Neural cell (in vitro differentiated cells): ENCODE data around the gene KRTAP15-1. TPM values are rescaled to one million over a fixed set of nuclear protein-coding genes. Genes with fewer than 3 reads are reported as not detected.

ENCODE experiments used
- H2AFZ ChIP-seq: fragments of 200-600, 300-800 bp; sonication (generic), shearing (Covaris generic); 2 replicates; pipeline ENCODE4 v1.6.0; 2014; ENCODE audit warnings: low read depth, mild to moderate bottlenecking, antibody characterized with exemption, low read length, moderate library complexity
- H3F3A ChIP-seq: fragments of 200-600 bp; shearing (Covaris generic); 2 replicates; pipeline ENCODE4 v1.6.1; 2016; ENCODE audit warnings: mild to moderate bottlenecking, moderate library complexity, mixed read lengths, antibody characterized with exemption, low read length; ENCODE audit not compliant: insufficient read depth, poor library complexity, severe bottlenecking
- H3K27ac ChIP-seq: fragments of 200-600, 300-800 bp; sonication (generic), shearing (Covaris generic); 2 replicates; pipeline ENCODE4 v1.5.1; 2014; ENCODE audit warnings: mild to moderate bottlenecking, low read length, moderate library complexity
- H3K27me3 ChIP-seq: fragments of 300-800, 200-600 bp; sonication (generic), shearing (Covaris generic); 2 replicates; pipeline ENCODE4 v1.6.0; 2014; ENCODE audit warnings: mild to moderate bottlenecking, low read depth, low read length, moderate library complexity; ENCODE audit not compliant: insufficient read depth
- H3K36me3 ChIP-seq: fragments of 300-800, 200-600 bp; sonication (generic), shearing (Covaris generic); 2 replicates; pipeline ENCODE4 v1.5.1; 2014; ENCODE audit warnings: mild to moderate bottlenecking, antibody characterized with exemption, low read length, moderate library complexity; ENCODE audit not compliant: insufficient read depth
- H3K4me2 ChIP-seq: fragments of 300-800, 200-600 bp; sonication (generic), shearing (Covaris generic); 2 replicates; pipeline ENCODE4 v1.6.0; 2014; ENCODE audit warnings: mild to moderate bottlenecking, low read length
- H3K4me3 ChIP-seq: fragments of 300-800, 200-600 bp; sonication (generic), shearing (Covaris generic); 2 replicates; pipeline ENCODE4 v1.5.1; 2014; ENCODE audit warnings: mild to moderate bottlenecking, low read length, moderate library complexity
- H3K79me2 ChIP-seq: fragments of 200-600 bp; shearing (Covaris generic); replicated peaks from 2 replicates; pipeline ENCODE4 v1.6.0; 2014; ENCODE audit warnings: mild to moderate bottlenecking, low read length, moderate library complexity; ENCODE audit not compliant: insufficient read depth
- H3K9ac ChIP-seq: fragments of 300-800, 200-600 bp; sonication (generic), shearing (Covaris generic); 2 replicates; pipeline ENCODE4 v1.6.1; 2016; ENCODE audit warnings: mild to moderate bottlenecking, low read length, mixed read lengths
- H3K9me2 ChIP-seq: fragments of 200-600 bp; shearing (Covaris generic); 2 replicates; pipeline ENCODE4 v1.6.1; 2016; ENCODE audit warnings: mild to moderate bottlenecking, low read length, mixed read lengths; ENCODE audit not compliant: insufficient read depth
- H3K9me3 ChIP-seq: fragments of 200-600, 300-800 bp; sonication (generic), shearing (Covaris generic); 2 replicates; pipeline ENCODE4 v1.6.1; 2016; ENCODE audit warnings: mild to moderate bottlenecking, mixed run types, low read length, moderate library complexity, mixed read lengths
- H4K20me1 ChIP-seq: fragments of 200-600 bp; shearing (Covaris generic); 2 replicates; pipeline ENCODE4 v1.6.1; 2016; ENCODE audit warnings: mild to moderate bottlenecking, mixed run types; ENCODE audit not compliant: insufficient read depth
- EP300 ChIP-seq: fragments of 450-650 bp; conservative IDR thresholded peaks from 2 replicates; pipeline ENCODE4 v1.6.1; 2014; ENCODE audit warnings: antibody characterized with exemption, mild to moderate bottlenecking, moderate library complexity; ENCODE audit not compliant: poor library complexity, severe bottlenecking
- EZH2 ChIP-seq: fragments of 200-600, 300-800 bp; shearing (Covaris generic), sonication (generic); IDR thresholded peaks from 2 replicates; pipeline ENCODE4 v1.6.1; 2014; ENCODE audit warnings: antibody characterized with exemption, low read length, borderline replicate concordance, mild to moderate bottlenecking; ENCODE audit not compliant: insufficient read depth, poor library complexity, severe bottlenecking
- MXI1 ChIP-seq: fragments of 450-650 bp; conservative IDR thresholded peaks from 2 replicates; pipeline ENCODE4 v1.6.1; 2014; ENCODE audit warnings: antibody characterized with exemption, mild to moderate bottlenecking; ENCODE audit not compliant: poor library complexity, severe bottlenecking
- POLR2AphosphoS5 ChIP-seq: IDR thresholded peaks from 2 replicates; pipeline ENCODE4 v1.6.1; 2012
- RAD21 ChIP-seq: fragments of 450-650 bp; conservative IDR thresholded peaks from 2 replicates; pipeline ENCODE4 v1.6.1; 2014; ENCODE audit warnings: antibody characterized with exemption, mild to moderate bottlenecking, moderate library complexity
- SMC3 ChIP-seq: fragments of 450-650 bp; conservative IDR thresholded peaks from 2 replicates; pipeline ENCODE4 v1.6.1; 2014; ENCODE audit warnings: antibody characterized with exemption, mild to moderate bottlenecking, moderate library complexity; ENCODE audit not compliant: poor library complexity
- TAF1 ChIP-seq: IDR thresholded peaks from 2 replicates; pipeline ENCODE4 v1.6.1; 2012; ENCODE audit warnings: low read depth
- polyA plus RNA-seq: library from polyadenylated mRNA; depleted of rRNA; stranded (reverse); fragments of >200 nt; gene quantifications from 2 replicates; pipeline ENCODE4 v1.2.3, GENCODE V29; 2014
- TF ChIP-seq, protein P1 (sequence below): IDR thresholded peaks from 2 replicates; pipeline ENCODE4 v1.6.1; 2012; ENCODE audit warnings: borderline replicate concordance
- TF ChIP-seq, protein P2 (sequence below): fragments of 450-650 bp; IDR thresholded peaks from 2 replicates; pipeline ENCODE4 v1.5.1; 2014; ENCODE audit warnings: antibody characterized with exemption, mild to moderate bottlenecking, moderate library complexity; ENCODE audit not compliant: poor library complexity, severe bottlenecking

The KRTAP15-1 gene
- polyA plus RNA-seq, 1 donor from 2014 or later, result not detected

- Histone ChIP-seq H3K4me3 (no peak overlapping the region), H3K36me3 (no peaks in the 10 kb centered on the region), H3K27ac (no peak overlapping the region), H3K79me2 (no peaks in the 10 kb centered on the region), H3K4me2 (no peak overlapping the region), H3F3A (no peaks in the 10 kb centered on the region), H3K27me3 (no peaks in the 10 kb centered on the region), H3K9me3 (no peaks in the 10 kb centered on the region), H3K9me2 (no peaks in the 10 kb centered on the region), H3K9ac (no peak overlapping the region), H2AFZ (no peak overlapping the region), H4K20me1 (no peaks in the 10 kb centered on the region)
- TF ChIP-seq TAF1, result no peak
These were observed 7.0 kb downstream of the KRTAP15-1 start for GRCh38 chr21:30447056-30447455.

DNA sequence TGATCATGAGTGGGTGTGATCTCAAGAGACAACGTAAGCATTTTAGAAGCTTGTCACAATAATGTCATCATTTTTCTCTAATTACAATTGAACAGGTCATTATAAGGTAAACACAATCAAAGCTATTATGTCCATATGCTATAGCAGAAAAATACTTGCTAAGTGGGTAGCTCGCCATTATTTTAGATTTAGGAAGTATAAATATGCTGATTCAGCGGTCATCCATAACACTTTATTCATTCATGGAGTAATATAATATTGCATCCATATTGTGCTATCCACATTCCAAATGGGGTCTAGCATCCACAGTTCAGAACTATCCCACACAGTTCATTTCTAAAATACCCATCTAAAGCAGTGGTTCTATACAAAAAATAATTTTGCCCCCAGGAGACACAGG lies 8.4 kb downstream of the KRTAP15-1 start:
- no peak overlapping the region for H3K27ac ChIP-seq
- TF ChIP-seq, protein P1, sequence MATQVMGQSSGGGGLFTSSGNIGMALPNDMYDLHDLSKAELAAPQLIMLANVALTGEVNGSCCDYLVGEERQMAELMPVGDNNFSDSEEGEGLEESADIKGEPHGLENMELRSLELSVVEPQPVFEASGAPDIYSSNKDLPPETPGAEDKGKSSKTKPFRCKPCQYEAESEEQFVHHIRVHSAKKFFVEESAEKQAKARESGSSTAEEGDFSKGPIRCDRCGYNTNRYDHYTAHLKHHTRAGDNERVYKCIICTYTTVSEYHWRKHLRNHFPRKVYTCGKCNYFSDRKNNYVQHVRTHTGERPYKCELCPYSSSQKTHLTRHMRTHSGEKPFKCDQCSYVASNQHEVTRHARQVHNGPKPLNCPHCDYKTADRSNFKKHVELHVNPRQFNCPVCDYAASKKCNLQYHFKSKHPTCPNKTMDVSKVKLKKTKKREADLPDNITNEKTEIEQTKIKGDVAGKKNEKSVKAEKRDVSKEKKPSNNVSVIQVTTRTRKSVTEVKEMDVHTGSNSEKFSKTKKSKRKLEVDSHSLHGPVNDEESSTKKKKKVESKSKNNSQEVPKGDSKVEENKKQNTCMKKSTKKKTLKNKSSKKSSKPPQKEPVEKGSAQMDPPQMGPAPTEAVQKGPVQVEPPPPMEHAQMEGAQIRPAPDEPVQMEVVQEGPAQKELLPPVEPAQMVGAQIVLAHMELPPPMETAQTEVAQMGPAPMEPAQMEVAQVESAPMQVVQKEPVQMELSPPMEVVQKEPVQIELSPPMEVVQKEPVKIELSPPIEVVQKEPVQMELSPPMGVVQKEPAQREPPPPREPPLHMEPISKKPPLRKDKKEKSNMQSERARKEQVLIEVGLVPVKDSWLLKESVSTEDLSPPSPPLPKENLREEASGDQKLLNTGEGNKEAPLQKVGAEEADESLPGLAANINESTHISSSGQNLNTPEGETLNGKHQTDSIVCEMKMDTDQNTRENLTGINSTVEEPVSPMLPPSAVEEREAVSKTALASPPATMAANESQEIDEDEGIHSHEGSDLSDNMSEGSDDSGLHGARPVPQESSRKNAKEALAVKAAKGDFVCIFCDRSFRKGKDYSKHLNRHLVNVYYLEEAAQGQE, result no peak
- TF ChIP-seq, protein P2, sequence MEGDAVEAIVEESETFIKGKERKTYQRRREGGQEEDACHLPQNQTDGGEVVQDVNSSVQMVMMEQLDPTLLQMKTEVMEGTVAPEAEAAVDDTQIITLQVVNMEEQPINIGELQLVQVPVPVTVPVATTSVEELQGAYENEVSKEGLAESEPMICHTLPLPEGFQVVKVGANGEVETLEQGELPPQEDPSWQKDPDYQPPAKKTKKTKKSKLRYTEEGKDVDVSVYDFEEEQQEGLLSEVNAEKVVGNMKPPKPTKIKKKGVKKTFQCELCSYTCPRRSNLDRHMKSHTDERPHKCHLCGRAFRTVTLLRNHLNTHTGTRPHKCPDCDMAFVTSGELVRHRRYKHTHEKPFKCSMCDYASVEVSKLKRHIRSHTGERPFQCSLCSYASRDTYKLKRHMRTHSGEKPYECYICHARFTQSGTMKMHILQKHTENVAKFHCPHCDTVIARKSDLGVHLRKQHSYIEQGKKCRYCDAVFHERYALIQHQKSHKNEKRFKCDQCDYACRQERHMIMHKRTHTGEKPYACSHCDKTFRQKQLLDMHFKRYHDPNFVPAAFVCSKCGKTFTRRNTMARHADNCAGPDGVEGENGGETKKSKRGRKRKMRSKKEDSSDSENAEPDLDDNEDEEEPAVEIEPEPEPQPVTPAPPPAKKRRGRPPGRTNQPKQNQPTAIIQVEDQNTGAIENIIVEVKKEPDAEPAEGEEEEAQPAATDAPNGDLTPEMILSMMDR, result no peak
- TF ChIP-seq EZH2, result no peak
- no peak for TF ChIP-seq SMC3
- no peak for TF ChIP-seq MXI1
- no peak for TF ChIP-seq TAF1
- no peak for TF ChIP-seq RAD21
- TF ChIP-seq POLR2AphosphoS5, result no peak
- TF ChIP-seq EP300, result no peak
- no peaks in the 10 kb centered on the region for H3F3A ChIP-seq

DNA sequence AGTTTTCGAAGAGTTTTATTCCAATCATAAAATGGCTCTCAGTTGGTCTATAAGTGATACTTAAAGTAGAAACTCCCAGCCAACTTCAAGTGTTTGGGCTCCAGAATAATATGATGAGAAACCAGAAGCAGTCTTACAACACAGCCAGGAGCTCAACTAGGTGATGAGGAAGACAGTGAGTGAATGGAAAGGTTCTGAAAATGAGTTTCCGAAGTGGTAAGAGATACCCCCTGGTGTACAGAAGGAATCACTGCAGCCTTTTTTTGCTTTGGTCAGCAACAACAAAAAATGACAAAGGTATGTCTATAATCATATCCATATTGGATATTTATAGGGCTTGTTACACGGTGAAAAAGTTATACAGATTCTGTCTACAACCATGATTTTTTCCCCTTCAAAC lies 23.6 kb downstream of the KRTAP15-1 start:
- no peaks in the 10 kb centered on the region for H3K36me3 ChIP-seq
- no peak overlapping the region for H3K9ac ChIP-seq
- H3K27me3 ChIP-seq, result no peaks in the 10 kb centered on the region
- no peaks in the 10 kb centered on the region for H3F3A ChIP-seq
- H3K4me2 ChIP-seq, result no peak overlapping the region
- H3K9me3 ChIP-seq, result no peaks in the 10 kb centered on the region
- no peaks in the 10 kb centered on the region for H3K9me2 ChIP-seq
- H3K27ac ChIP-seq, result no peak overlapping the region
- H2AFZ ChIP-seq, result no peak overlapping the region
- TF ChIP-seq, protein P2, result peak; percentile 59
- TF ChIP-seq MXI1 (no peak), SMC3 (peak; percentile 69), RAD21 (peak; percentile 61), EP300 (no peak)
- no peaks in the 10 kb centered on the region for H4K20me1 ChIP-seq
- H3K79me2 ChIP-seq, result no peaks in the 10 kb centered on the region
- no peak overlapping the region for H3K4me3 ChIP-seq

More for the DNA sequence above, 8.4 kb downstream of the KRTAP15-1 start:
- Histone ChIP-seq H3K9me2 (no peaks in the 10 kb centered on the region), H3K27me3 (no peaks in the 10 kb centered on the region), H3K4me3 (no peak overlapping the region), H3K36me3 (no peaks in the 10 kb centered on the region), H3K9me3 (no peaks in the 10 kb centered on the region), H3K9ac (no peak overlapping the region), H4K20me1 (no peaks in the 10 kb centered on the region), H3K79me2 (no peaks in the 10 kb centered on the region), H3K4me2 (no peak overlapping the region), H2AFZ (no peak overlapping the region)
